ENCODE measurements around the gene PHF3.

DNA sequence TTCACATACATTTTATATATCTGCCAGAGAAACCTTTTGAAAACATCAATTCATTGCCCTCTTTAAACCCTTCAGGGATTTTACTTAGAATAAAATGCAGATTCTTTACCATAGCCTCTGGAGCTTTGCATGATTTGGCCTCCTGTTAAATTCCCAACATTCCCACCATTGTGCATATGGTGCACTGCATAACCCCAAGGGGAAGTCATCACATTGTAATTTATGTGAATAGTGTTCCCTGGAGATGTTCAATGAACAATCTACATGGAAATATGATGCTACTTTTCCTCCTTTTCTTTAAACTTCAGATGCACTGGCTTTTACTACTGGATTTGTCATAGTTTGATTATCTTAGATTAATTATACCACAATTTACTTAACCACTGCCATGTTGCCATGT is 94.7 kb downstream of the PHF3 start:
- TF ChIP-seq, protein P1, sequence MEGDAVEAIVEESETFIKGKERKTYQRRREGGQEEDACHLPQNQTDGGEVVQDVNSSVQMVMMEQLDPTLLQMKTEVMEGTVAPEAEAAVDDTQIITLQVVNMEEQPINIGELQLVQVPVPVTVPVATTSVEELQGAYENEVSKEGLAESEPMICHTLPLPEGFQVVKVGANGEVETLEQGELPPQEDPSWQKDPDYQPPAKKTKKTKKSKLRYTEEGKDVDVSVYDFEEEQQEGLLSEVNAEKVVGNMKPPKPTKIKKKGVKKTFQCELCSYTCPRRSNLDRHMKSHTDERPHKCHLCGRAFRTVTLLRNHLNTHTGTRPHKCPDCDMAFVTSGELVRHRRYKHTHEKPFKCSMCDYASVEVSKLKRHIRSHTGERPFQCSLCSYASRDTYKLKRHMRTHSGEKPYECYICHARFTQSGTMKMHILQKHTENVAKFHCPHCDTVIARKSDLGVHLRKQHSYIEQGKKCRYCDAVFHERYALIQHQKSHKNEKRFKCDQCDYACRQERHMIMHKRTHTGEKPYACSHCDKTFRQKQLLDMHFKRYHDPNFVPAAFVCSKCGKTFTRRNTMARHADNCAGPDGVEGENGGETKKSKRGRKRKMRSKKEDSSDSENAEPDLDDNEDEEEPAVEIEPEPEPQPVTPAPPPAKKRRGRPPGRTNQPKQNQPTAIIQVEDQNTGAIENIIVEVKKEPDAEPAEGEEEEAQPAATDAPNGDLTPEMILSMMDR (IDR thresholded peaks at IDR 0.05; ENCODE audit: low read depth, low read length), result no peak
- TF ChIP-seq MYC (IDR thresholded peaks at IDR 0.05; ENCODE audit: low read depth, low read length) (no peak), POLR2A (IDR thresholded peaks at IDR 0.05; ENCODE audit: extremely low read depth, insufficient read length) (no peak)
- TF ChIP-seq, protein P2, sequence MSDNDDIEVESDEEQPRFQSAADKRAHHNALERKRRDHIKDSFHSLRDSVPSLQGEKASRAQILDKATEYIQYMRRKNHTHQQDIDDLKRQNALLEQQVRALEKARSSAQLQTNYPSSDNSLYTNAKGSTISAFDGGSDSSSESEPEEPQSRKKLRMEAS (IDR thresholded peaks at IDR 0.05; ENCODE audit: low read depth, low read length), result no peak
